ENCODE measurements around the gene RTN4R. TPM values are rescaled to one million over a fixed set of nuclear protein-coding genes. Genes with fewer than 3 reads are reported as not detected.

The RTN4R gene
- total and polyA plus RNA-seq, 2 experiments from 2014 or later, result 10.6 to 38.4 TPM

DNA sequence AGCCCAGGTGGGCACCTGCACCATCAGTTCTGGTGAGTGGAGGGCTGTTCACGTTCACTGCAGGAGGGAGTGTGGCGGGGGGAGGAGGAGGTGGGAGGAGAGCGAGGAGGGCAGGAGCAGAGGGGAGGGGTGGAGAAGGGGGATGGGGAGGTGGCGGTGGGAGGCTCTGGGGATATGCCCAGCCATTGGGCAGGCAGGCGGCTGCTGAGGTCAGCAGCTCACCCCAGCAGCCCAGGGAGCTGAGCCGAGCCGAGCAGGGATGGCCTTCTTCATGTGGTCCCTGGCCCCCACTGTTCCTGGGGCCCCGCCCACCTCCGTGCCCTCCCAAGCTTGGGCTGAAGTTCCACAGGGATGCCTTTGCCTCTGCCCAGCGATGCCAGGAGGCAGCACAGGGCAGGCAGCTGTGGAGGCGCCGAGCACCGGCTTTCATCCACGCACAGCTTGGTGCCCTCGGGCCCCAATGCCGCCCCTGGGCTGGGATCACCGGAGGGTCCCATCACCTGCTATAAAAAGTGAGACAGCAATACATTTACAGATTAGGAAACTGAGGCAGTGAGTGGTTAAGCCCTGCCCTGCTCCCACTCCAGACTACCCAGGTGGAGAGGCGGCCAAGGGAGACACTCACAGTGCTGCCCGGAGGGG, 21.6 kb downstream of the RTN4R start:
- H3K27me3 ChIP-seq (ENCODE audit: insufficient read depth), result no peaks in the 10 kb centered on the region
- no peaks in the 10 kb centered on the region; the same call in 1 of the 2 replicates for H4K20me1 ChIP-seq (replicated peaks; ENCODE audit: insufficient read depth)
- 0 out of 2 replicates have a peak, but pooled peaks cover 4% of the 10 kb centered on the region for H3K79me2 ChIP-seq (replicated peaks; ENCODE audit: insufficient read depth)
- Mint-ChIP-seq H3K4me1 (peaks cover 29% of the 10 kb centered on the region), H3K36me3 (ENCODE audit: low read depth) (no peaks in the 10 kb centered on the region; the same call in 2 of the 3 replicates), H3K9me3 (no peaks in the 10 kb centered on the region; the same call in 2 of the 3 replicates), H3K4me3 (no peak overlapping the region), H3K27me3 (ENCODE audit: insufficient read depth, low read depth, poor library complexity) (peaks cover 7% of the 10 kb centered on the region), H3K27ac (peak overlapping the region; percentile 84)
- H3F3A ChIP-seq (replicated peaks; ENCODE audit: low read depth), result no peaks in the 10 kb centered on the region
- no peaks in the 10 kb centered on the region for H3K9me2 ChIP-seq (ENCODE audit: insufficient read depth)
- no peak overlapping the region for H3K4me2 ChIP-seq
- peak; percentile 53 for ATAC-seq
- H3K4me3 ChIP-seq, result no peak overlapping the region
- no peak overlapping the region for H2AFZ ChIP-seq
- H3K27ac ChIP-seq (ENCODE audit: low read depth), result no peak overlapping the region
- TF ChIP-seq POLR2AphosphoS5 (IDR thresholded peaks at IDR 0.05; ENCODE audit: low read depth) (no peak), CREB1 (CRISPR knock-in tag; IDR thresholded peaks at IDR 0.05; ENCODE audit: low read depth) (no peak), ZNF114 (CRISPR knock-in tag; IDR thresholded peaks at IDR 0.05) (no peak), JUNB (IDR thresholded peaks at IDR 0.05; ENCODE audit: unreplicated experiment) (no peak), NANOG (IDR thresholded peaks at IDR 0.05; ENCODE audit: borderline replicate concordance) (no peak), EZH2 (IDR thresholded peaks at IDR 0.05; ENCODE audit: low read depth, unreplicated experiment) (no peak), ZNF331 (CRISPR knock-in tag; IDR thresholded peaks at IDR 0.05; ENCODE audit: low read depth) (no peak), EZH2phosphoT487 (IDR thresholded peaks at IDR 0.05; ENCODE audit: unreplicated experiment) (no peak), STAT1 (IDR thresholded peaks at IDR 0.05; ENCODE audit: unreplicated experiment) (no peak)
- TF ChIP-seq, protein P1, sequence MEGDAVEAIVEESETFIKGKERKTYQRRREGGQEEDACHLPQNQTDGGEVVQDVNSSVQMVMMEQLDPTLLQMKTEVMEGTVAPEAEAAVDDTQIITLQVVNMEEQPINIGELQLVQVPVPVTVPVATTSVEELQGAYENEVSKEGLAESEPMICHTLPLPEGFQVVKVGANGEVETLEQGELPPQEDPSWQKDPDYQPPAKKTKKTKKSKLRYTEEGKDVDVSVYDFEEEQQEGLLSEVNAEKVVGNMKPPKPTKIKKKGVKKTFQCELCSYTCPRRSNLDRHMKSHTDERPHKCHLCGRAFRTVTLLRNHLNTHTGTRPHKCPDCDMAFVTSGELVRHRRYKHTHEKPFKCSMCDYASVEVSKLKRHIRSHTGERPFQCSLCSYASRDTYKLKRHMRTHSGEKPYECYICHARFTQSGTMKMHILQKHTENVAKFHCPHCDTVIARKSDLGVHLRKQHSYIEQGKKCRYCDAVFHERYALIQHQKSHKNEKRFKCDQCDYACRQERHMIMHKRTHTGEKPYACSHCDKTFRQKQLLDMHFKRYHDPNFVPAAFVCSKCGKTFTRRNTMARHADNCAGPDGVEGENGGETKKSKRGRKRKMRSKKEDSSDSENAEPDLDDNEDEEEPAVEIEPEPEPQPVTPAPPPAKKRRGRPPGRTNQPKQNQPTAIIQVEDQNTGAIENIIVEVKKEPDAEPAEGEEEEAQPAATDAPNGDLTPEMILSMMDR (conservative IDR thresholded peaks at IDR 0.05; ENCODE audit: low read depth in 2 of 2), result no peak
- TF ChIP-seq, protein P2, sequence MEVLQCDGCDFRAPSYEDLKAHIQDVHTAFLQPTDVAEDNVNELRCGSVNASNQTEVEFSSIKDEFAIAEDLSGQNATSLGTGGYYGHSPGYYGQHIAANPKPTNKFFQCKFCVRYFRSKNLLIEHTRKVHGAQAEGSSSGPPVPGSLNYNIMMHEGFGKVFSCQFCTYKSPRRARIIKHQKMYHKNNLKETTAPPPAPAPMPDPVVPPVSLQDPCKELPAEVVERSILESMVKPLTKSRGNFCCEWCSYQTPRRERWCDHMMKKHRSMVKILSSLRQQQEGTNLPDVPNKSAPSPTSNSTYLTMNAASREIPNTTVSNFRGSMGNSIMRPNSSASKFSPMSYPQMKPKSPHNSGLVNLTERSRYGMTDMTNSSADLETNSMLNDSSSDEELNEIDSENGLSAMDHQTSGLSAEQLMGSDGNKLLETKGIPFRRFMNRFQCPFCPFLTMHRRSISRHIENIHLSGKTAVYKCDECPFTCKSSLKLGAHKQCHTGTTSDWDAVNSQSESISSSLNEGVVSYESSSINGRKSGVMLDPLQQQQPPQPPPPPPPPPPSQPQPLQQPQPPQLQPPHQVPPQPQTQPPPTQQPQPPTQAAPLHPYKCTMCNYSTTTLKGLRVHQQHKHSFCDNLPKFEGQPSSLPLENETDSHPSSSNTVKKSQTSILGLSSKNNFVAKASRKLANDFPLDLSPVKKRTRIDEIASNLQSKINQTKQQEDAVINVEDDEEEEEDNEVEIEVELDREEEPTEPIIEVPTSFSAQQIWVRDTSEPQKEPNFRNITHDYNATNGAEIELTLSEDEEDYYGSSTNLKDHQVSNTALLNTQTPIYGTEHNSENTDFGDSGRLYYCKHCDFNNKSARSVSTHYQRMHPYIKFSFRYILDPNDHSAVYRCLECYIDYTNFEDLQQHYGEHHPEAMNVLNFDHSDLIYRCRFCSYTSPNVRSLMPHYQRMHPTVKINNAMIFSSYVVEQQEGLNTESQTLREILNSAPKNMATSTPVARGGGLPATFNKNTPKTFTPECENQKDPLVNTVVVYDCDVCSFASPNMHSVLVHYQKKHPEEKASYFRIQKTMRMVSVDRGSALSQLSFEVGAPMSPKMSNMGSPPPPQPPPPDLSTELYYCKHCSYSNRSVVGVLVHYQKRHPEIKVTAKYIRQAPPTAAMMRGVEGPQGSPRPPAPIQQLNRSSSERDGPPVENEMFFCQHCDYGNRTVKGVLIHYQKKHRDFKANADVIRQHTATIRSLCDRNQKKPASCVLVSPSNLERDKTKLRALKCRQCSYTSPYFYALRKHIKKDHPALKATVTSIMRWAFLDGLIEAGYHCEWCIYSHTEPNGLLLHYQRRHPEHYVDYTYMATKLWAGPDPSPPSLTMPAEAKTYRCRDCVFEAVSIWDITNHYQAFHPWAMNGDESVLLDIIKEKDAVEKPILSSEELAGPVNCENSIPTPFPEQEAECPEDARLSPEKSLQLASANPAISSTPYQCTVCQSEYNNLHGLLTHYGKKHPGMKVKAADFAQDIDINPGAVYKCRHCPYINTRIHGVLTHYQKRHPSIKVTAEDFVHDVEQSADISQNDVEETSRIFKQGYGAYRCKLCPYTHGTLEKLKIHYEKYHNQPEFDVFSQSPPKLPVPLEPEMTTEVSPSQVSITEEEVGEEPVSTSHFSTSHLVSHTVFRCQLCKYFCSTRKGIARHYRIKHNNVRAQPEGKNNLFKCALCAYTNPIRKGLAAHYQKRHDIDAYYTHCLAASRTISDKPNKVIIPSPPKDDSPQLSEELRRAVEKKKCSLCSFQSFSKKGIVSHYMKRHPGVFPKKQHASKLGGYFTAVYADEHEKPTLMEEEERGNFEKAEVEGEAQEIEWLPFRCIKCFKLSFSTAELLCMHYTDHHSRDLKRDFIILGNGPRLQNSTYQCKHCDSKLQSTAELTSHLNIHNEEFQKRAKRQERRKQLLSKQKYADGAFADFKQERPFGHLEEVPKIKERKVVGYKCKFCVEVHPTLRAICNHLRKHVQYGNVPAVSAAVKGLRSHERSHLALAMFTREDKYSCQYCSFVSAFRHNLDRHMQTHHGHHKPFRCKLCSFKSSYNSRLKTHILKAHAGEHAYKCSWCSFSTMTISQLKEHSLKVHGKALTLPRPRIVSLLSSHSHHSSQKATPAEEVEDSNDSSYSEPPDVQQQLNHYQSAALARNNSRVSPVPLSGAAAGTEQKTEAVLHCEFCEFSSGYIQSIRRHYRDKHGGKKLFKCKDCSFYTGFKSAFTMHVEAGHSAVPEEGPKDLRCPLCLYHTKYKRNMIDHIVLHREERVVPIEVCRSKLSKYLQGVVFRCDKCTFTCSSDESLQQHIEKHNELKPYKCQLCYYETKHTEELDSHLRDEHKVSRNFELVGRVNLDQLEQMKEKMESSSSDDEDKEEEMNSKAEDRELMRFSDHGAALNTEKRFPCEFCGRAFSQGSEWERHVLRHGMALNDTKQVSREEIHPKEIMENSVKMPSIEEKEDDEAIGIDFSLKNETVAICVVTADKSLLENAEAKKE (CRISPR knock-in tag; IDR thresholded peaks at IDR 0.05), result no peak
- TF ChIP-seq, protein P3, sequence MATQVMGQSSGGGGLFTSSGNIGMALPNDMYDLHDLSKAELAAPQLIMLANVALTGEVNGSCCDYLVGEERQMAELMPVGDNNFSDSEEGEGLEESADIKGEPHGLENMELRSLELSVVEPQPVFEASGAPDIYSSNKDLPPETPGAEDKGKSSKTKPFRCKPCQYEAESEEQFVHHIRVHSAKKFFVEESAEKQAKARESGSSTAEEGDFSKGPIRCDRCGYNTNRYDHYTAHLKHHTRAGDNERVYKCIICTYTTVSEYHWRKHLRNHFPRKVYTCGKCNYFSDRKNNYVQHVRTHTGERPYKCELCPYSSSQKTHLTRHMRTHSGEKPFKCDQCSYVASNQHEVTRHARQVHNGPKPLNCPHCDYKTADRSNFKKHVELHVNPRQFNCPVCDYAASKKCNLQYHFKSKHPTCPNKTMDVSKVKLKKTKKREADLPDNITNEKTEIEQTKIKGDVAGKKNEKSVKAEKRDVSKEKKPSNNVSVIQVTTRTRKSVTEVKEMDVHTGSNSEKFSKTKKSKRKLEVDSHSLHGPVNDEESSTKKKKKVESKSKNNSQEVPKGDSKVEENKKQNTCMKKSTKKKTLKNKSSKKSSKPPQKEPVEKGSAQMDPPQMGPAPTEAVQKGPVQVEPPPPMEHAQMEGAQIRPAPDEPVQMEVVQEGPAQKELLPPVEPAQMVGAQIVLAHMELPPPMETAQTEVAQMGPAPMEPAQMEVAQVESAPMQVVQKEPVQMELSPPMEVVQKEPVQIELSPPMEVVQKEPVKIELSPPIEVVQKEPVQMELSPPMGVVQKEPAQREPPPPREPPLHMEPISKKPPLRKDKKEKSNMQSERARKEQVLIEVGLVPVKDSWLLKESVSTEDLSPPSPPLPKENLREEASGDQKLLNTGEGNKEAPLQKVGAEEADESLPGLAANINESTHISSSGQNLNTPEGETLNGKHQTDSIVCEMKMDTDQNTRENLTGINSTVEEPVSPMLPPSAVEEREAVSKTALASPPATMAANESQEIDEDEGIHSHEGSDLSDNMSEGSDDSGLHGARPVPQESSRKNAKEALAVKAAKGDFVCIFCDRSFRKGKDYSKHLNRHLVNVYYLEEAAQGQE (IDR thresholded peaks at IDR 0.05; ENCODE audit: unreplicated experiment), result no peak
- TF ChIP-seq, protein P4, sequence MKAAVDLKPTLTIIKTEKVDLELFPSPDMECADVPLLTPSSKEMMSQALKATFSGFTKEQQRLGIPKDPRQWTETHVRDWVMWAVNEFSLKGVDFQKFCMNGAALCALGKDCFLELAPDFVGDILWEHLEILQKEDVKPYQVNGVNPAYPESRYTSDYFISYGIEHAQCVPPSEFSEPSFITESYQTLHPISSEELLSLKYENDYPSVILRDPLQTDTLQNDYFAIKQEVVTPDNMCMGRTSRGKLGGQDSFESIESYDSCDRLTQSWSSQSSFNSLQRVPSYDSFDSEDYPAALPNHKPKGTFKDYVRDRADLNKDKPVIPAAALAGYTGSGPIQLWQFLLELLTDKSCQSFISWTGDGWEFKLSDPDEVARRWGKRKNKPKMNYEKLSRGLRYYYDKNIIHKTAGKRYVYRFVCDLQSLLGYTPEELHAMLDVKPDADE (IDR thresholded peaks at IDR 0.05), result no peak
- DNase-seq (ENCODE audit: low spot score), result peak; percentile 28
- H3K4me1 ChIP-seq (ENCODE audit: insufficient read depth), result peaks cover 8% of the 10 kb centered on the region; the same call in 1 of the 2 replicates
- H3K36me3 ChIP-seq (ENCODE audit: insufficient read depth), result no peaks in the 10 kb centered on the region
